HG02763 (cell line): Measurements from ENCODE around the gene SERPINB13.

Source experiments
- ATAC-seq: cut with Tn5 transposase; IDR thresholded peaks from one replicate; pipeline ENCODE4 v1.9.1; 2021; ENCODE audit warnings: mild to moderate bottlenecking, moderate library complexity; ENCODE audit not compliant: unreplicated experiment

The SERPINB13 gene

GRCh38 chr18:63586966-63587365 is at the start of gene SERPINB13:
Gene SERPINB13, plus strand, starts transcription at chr18:63587343. Its CDS starts 1,325 bp downstream, at chr18:63588668.
- ATAC-seq, result no peak

- no peak for ATAC-seq
Measured at GRCh38 chr18:63539904-63540510, 47.1 kb upstream of the SERPINB13 start.

- ATAC-seq, result no peak
Measured at GRCh38 chr18:63542069-63542468, 45.1 kb upstream of the SERPINB13 start, which contains the start of gene SERPINB12. Gene SERPINB12, plus strand, starts transcription at chr18:63542369. Its CDS starts 13,791 bp downstream, at chr18:63556160.

- ATAC-seq, result no peak
Measured at GRCh38 chr18:63544017-63544416, 43.1 kb upstream of the SERPINB13 start.

- ATAC-seq, result no peak
Measured at GRCh38 chr18:63545000-63545399, 42.1 kb upstream of the SERPINB13 start.

GRCh38 chr18:63550068-63550467 is 37.1 kb upstream of the SERPINB13 start:
- no peak for ATAC-seq

GRCh38 chr18:63551769-63552168 is 35.4 kb upstream of the SERPINB13 start:
- no peak for ATAC-seq

GRCh38 chr18:63552581-63552980 is 34.6 kb upstream of the SERPINB13 start:
- ATAC-seq, result no peak

GRCh38 chr18:63553081-63553480 is 34.1 kb upstream of the SERPINB13 start:
- ATAC-seq, result no peak

GRCh38 chr18:63559567-63560491 is 27.3 kb upstream of the SERPINB13 start:
- ATAC-seq, result no peak

GRCh38 chr18:63562284-63562683 is 24.9 kb upstream of the SERPINB13 start:
- peak; percentile 81 for ATAC-seq

GRCh38 chr18:63564021-63564420 is 23.1 kb upstream of the SERPINB13 start:
- ATAC-seq, result no peak

GRCh38 chr18:63564561-63564960 is 22.6 kb upstream of the SERPINB13 start:
- no peak for ATAC-seq

- ATAC-seq, result no peak
Measured at GRCh38 chr18:63567276-63567675, 19.9 kb upstream of the SERPINB13 start.

- no peak for ATAC-seq
Measured at GRCh38 chr18:63567825-63568224, 19.3 kb upstream of the SERPINB13 start.

- ATAC-seq, result no peak
Measured at GRCh38 chr18:63570721-63571120, 16.4 kb upstream of the SERPINB13 start.

- ATAC-seq, result no peak
Measured at GRCh38 chr18:63575681-63576080, 11.5 kb upstream of the SERPINB13 start.

- no peak for ATAC-seq
Measured at GRCh38 chr18:63578357-63578958, 8.7 kb upstream of the SERPINB13 start.

- no peak for ATAC-seq
Measured at GRCh38 chr18:63579616-63580015, 7.5 kb upstream of the SERPINB13 start.

GRCh38 chr18:63585988-63586387 is 1.2 kb upstream of the SERPINB13 start:
- ATAC-seq, result no peak

- no peak for ATAC-seq
Measured at GRCh38 chr18:63586431-63586830, 712 bp upstream of the SERPINB13 start.

GRCh38 chr18:63588909-63589308 is 1.8 kb downstream of the SERPINB13 start:
- no peak for ATAC-seq
